Measurements from ENCODE around the gene DISC1.

GRCh38 chr1:231828182-231828920 is 201.8 kb downstream of the DISC1 start:
- TF ChIP-seq CTCF (IDR thresholded peaks at IDR 0.05) (no peak), POLR2AphosphoS5 (IDR thresholded peaks at IDR 0.05; ENCODE audit: insufficient read depth in 1 of 2, low read depth in 1 of 2) (no peak), POLR2A (IDR thresholded peaks at IDR 0.05) (no peak)

Measured in vagina (tissue), 2 donors.